GM12865 (cell line): Measurements from ENCODE around the gene CEACAM7.

ENCODE experiments used
- DNase-seq: peaks from one replicate; pipeline ENCODE4 v3.0.0; 2010; ENCODE audit warnings: low read depth
- H3K4me3 ChIP-seq: 2 replicates; pipeline ENCODE4 v1.5.1; 2011; ENCODE audit warnings: mild to moderate bottlenecking, low read depth, low read length, control low read depth
- TF ChIP-seq, protein P1 (sequence below): IDR thresholded peaks from 2 replicates; pipeline ENCODE4 v1.5.1; 2011; ENCODE audit warnings: low read length, control low read depth, low read depth, inconsistent platforms; ENCODE audit not compliant: insufficient read depth; ENCODE audit errors: missing control alignments

CEACAM7 gene

DNA sequence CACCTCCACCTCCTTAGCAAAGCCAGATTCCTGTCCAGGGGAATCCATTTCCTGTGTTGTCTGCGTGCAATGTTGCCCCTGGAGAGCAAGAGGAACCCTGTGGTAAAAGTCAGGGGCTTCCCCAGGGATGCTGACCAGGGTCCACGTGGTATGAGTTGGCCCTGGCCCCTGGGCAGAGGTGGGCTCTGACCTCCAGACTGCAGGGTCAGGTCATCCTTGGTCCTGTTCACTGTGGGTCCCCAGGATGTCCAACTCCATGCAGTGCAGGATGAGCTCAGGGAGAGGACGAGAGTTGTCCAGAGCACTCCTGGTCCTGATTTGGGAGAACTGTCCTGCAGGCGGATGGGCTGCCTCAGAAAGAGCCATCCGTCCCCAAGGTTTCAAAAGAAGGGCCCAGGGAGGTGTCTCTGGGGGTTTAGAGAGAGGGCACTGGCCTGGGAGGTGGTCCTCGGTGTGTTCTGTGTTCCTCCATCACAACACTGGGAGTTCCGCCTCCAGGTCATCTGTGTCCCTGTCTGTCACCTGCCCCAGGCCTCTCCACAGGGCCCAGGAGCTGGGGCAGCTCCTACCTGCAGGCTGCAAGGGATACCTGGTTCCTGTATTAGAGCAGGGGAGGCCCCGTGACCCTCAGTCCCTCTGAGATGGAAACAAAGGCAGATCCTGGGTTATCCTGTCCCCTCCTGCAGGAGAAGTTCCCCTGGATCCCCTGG, 59.9 kb downstream of the CEACAM7 start:
- H3K4me3 ChIP-seq, result no peak overlapping the region
- no peak for DNase-seq
- TF ChIP-seq, protein P1, sequence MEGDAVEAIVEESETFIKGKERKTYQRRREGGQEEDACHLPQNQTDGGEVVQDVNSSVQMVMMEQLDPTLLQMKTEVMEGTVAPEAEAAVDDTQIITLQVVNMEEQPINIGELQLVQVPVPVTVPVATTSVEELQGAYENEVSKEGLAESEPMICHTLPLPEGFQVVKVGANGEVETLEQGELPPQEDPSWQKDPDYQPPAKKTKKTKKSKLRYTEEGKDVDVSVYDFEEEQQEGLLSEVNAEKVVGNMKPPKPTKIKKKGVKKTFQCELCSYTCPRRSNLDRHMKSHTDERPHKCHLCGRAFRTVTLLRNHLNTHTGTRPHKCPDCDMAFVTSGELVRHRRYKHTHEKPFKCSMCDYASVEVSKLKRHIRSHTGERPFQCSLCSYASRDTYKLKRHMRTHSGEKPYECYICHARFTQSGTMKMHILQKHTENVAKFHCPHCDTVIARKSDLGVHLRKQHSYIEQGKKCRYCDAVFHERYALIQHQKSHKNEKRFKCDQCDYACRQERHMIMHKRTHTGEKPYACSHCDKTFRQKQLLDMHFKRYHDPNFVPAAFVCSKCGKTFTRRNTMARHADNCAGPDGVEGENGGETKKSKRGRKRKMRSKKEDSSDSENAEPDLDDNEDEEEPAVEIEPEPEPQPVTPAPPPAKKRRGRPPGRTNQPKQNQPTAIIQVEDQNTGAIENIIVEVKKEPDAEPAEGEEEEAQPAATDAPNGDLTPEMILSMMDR, result no peak

DNA sequence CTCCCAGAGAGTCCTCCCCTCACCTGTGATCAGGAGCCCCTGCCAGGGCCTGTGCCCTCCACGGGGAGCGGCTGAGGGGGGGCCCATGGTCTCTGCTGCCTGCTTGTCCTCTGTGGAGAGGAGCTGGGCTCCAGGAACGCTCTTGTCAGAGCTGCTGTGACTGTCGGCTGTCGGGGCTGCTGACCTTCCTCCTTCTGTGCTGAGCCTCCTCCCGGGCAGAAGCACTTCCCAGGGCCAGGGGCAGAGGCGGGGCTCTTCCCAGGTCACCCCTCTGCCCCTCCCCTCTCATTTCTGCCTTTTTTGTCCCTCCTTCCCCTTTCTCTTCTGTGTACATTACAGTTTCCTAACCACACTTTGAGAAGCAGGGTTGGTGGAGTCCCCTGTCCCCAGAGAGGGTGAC, 61.2 kb downstream of the CEACAM7 start, which contains the start of gene CEACAM4:
TSS of gene CEACAM4 (minus strand) at position 198 of the 400 bp plus-strand sequence. CDS start at position 87, 111 bp downstream.
- TF ChIP-seq, protein P1, result no peak

DNA sequence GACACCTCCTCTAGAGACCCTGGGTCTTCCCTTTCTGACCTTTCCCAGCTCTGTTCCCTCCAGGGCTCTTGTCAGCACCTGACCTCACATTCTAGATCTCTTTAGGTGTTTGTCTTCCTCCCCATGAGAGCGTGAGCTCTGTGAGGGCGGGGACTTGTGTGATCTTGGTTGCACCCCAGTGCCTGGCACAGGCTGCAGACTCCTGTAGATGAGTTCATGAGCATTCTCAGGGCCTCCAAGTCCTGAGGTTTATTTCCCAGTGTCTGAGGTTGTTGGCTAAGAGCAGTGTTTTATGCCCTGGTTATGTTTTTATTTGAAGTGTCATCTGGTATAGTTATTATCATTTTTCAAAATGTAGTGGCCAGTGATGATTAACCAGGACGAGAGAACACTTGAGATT, 61.8 kb downstream of the CEACAM7 start:
- DNase-seq, result no peak
- H3K4me3 ChIP-seq, result no peak overlapping the region

More for the DNA sequence above, 61.2 kb downstream of the CEACAM7 start, which contains the start of gene CEACAM4:
- no peak for DNase-seq
- H3K4me3 ChIP-seq, result no peak within 1 kb of the TSS

DNA sequence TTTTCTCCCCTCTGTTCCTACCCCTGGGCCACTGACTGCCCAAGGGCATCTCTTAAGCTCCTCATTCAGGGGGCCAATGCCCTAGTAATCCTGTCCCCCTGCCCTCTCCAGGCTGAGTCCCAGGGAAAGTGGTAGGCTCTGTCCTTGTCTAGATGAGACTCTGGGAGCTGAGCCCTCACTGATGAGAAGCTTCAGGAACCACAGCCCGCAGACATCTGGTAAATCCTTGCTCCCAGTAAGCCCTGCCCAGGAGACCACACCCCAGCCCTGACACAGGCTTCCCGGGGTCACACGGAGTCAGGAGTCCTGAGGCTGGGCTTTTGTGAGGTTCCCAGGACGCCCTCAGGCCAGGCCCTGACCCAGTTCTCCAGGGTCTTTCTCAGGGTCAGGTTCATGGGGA, 63.1 kb downstream of the CEACAM7 start:
- H3K4me3 ChIP-seq, result no peak overlapping the region
- no peak for DNase-seq
- TF ChIP-seq, protein P1, result no peak

More for the DNA sequence above, 61.8 kb downstream of the CEACAM7 start:
- TF ChIP-seq, protein P1, result no peak

DNA sequence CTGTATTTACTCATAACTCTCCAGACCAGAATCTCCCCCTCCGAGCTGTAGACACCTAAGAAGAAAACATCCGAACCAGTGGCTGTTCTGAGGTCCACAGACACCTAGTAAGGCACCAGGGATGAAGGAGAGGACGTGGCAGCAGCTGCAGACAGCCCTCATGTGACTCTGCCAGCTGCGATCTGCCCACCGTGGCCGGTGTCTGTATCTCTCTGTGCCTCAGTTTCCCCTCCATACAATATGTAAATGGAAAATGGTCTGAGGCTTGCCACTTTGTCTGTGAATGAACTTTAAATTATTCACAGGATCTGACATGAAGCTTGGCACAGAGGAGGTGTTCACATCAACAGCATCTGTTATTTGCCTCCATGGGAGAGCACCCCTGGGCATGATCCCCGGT, 63.6 kb downstream of the CEACAM7 start:
- DNase-seq, result no peak
- TF ChIP-seq, protein P1, result no peak
- H3K4me3 ChIP-seq, result no peak overlapping the region

DNA sequence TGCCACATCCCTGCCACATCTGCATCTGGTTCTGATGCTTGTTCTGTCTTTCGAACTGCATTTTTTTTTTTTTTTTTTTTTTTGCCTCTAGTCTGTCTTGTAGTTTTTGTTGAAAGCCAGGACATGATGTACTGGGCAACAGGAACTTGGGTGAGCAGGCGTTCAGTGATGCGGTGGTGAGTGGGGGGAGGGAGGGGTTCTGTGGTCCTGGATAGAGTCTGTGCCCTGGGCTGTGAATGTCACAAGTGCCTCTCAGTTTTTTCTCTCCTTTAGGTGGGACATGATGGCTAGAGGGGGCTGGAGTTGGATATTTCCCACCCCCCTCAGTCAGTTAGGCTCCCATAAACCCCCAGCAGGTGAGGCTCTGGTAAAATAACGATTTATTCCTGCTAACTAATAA, 64.7 kb downstream of the CEACAM7 start:
- TF ChIP-seq, protein P1, result no peak
- DNase-seq, result no peak
- no peak overlapping the region for H3K4me3 ChIP-seq
